Kidney (tissue), 14 donors: ENCODE measurements around the gene CFAP100. TPM values are rescaled to one million over a fixed set of nuclear protein-coding genes. Genes with fewer than 3 reads are reported as not detected.

Source experiments
- DNase-seq, 5 donors: peaks; one replicate each; pipeline ENCODE4 v3.0.0-alpha.2; 2013 to 2020
- FAIRE-seq: peaks from 2 replicates; lab custom pipeline; 2012; peaks lifted over from hg19 to GRCh38; lab: Jason Lieb, UNC
- H3K27ac ChIP-seq, 2 donors: one replicate each; pipeline ENCODE4 v1.7.0; 2013; ENCODE audit warnings: low read depth in 2 of 2, low read length in 2 of 2, inconsistent platforms in 1 of 2
- H3K27me3 ChIP-seq: one replicate; pipeline ENCODE4 v1.7.1; 2013; ENCODE audit warnings: low read length, inconsistent platforms; ENCODE audit not compliant: control insufficient read depth, insufficient read depth
- H3K36me3 ChIP-seq, 3 donors: one replicate each; pipeline versions ENCODE4 v1.7.0 to v1.7.1; 2013; ENCODE audit warnings: low read length in 3 of 3, control low read depth in 1 of 3, inconsistent platforms in 1 of 3; ENCODE audit not compliant: insufficient read depth in 3 of 3, control insufficient read depth in 2 of 3
- H3K4me1 ChIP-seq, 3 donors: one replicate each; pipeline versions ENCODE4 v1.7.0 to v1.7.1; 2013; ENCODE audit warnings: low read length in 3 of 3, inconsistent platforms in 1 of 3, low read depth in 1 of 3; ENCODE audit not compliant: control insufficient read depth in 2 of 3, insufficient read depth in 2 of 3
- H3K4me3 ChIP-seq, 3 donors: one replicate each; pipeline versions ENCODE4 v1.7.0 to v1.8.1; 2013; ENCODE audit warnings: low read length in 3 of 3, control low read depth in 1 of 3, inconsistent platforms in 1 of 3
- H3K9ac ChIP-seq, 3 donors: one replicate each; pipeline versions ENCODE4 v1.7.0 to v1.7.1; 2013; ENCODE audit warnings: low read length in 3 of 3, control low read depth in 1 of 3, inconsistent platforms in 1 of 3
- H3K9me3 ChIP-seq, 3 donors: one replicate each; pipeline versions ENCODE4 v1.7.0 to v1.7.1; 2013; ENCODE audit warnings: low read length in 3 of 3, control low read depth in 1 of 3, inconsistent platforms in 1 of 3; ENCODE audit not compliant: control insufficient read depth in 2 of 3, insufficient read depth in 1 of 3
- CTCF ChIP-seq: IDR thresholded peaks from 3 replicates; pipeline ENCODE4 v1.5.1; 2012; ENCODE audit warnings: mild to moderate bottlenecking, moderate library complexity, borderline replicate concordance; ENCODE audit not compliant: insufficient read depth; ENCODE audit errors: extremely low read depth
- intact Hi-C: fragments of 100-400 bp; cut with DNase I; formaldehyde crosslinking; loops from one replicate; pipeline ENCODE4 v1.11.1; 2022
- polyA plus RNA-seq: library from polyadenylated mRNA; stranded (reverse); fragments of 350-450 nt; fragmentation: Illumina TruSeq; extraction: RNeasy Lipid Tissue Mini Kit (QIAGEN cat#74804); gene quantifications from one replicate; pipeline ENCODE4 v1.2.3, GENCODE V29; 2014; ENCODE audit warnings: low read depth, low replicate concordance; ENCODE audit not compliant: insufficient read depth
- total RNA-seq: library from RNA; stranded (reverse); fragmentation: NEBNext Ultra II Directional; extraction: Animal tissue kit (Norgen Biotek cat#: 25700); gene quantifications from one replicate; pipeline ENCODE4 v1.2.1, GENCODE V29; 2021
- donor health status: control.
- donor health status: control.
- donor health status: control.
- donor health status: control.
- donor health status: control.
- donor health status: DM: yes; HTN: yes; CAD: no.
- donor health status: Normal renal cell carcinoma (clear cell type).

The CFAP100 gene
- total and polyA plus RNA-seq, 2 donors from 2014 or later, result 0.60 TPM; not detected in 1

GRCh38 chr3:126364731-126365301 is 29.9 kb upstream of the CFAP100 start:
- Histone ChIP-seq H3K4me1 (peaks cover 0 to 21% (median 18%) of the 10 kb centered on the region in 3 donors), H3K4me3 (no peak overlapping the region), H3K36me3 (no peaks in the 10 kb centered on the region), H3K27ac (no peak overlapping the region), H3K9ac (no peak overlapping the region), H3K27me3 (no peaks in the 10 kb centered on the region), H3K9me3 (no peaks in the 10 kb centered on the region)
- TF ChIP-seq CTCF, result no peak
- DNase-seq (peak in 1 of 5 donors; percentile 45), FAIRE-seq (no peak)
- intact Hi-C loops, result no loop called here

- Histone ChIP-seq H3K4me3 (no peak overlapping the region), H3K27ac (no peak overlapping the region), H3K9ac (no peak overlapping the region), H3K36me3 (no peaks in the 10 kb centered on the region), H3K4me1 (peaks cover 0 to 21% (median 18%) of the 10 kb centered on the region in 3 donors), H3K9me3 (no peaks in the 10 kb centered on the region), H3K27me3 (no peaks in the 10 kb centered on the region)
- intact Hi-C loops, result no loop called here
- no peak for TF ChIP-seq CTCF
- peak in 1 of 5 donors; percentile 29 for DNase-seq
- FAIRE-seq, result no peak
Observed at GRCh38 chr3:126365351-126366277, 29.1 kb upstream of the CFAP100 start.

- FAIRE-seq, result peak; percentile 19
- H3K4me3 ChIP-seq, result no peak overlapping the region
- DNase-seq, result peak; percentile 60 to 84 (median 70)
- H3K9ac ChIP-seq, result no peak overlapping the region
- H3K4me1 ChIP-seq, result peaks cover 0 to 24% (median 18%) of the 10 kb centered on the region in 3 donors
- H3K36me3 ChIP-seq, result no peaks in the 10 kb centered on the region
- intact Hi-C loops, result no loop called here
- no peaks in the 10 kb centered on the region for H3K27me3 ChIP-seq
- H3K27ac ChIP-seq, result peak overlapping the region; percentile 60 to 84
- no peak for TF ChIP-seq CTCF
- no peaks in the 10 kb centered on the region for H3K9me3 ChIP-seq
Observed at GRCh38 chr3:126367316-126367805, 27.3 kb upstream of the CFAP100 start.
